GDM1 (cell line): Measurements from ENCODE around the gene TANC1.
A peak's percentile ranks its signal among the peaks of the same experiment; 100 is the strongest.

Experiments
- DNase-seq: peaks from one replicate; lab custom pipeline; 2025; lab: John Stamatoyannopoulos, UW

The TANC1 gene

GRCh38 chr2:159118115-159118858, 149.8 kb downstream of the TANC1 start:
- peak; percentile 74 for DNase-seq

DNA sequence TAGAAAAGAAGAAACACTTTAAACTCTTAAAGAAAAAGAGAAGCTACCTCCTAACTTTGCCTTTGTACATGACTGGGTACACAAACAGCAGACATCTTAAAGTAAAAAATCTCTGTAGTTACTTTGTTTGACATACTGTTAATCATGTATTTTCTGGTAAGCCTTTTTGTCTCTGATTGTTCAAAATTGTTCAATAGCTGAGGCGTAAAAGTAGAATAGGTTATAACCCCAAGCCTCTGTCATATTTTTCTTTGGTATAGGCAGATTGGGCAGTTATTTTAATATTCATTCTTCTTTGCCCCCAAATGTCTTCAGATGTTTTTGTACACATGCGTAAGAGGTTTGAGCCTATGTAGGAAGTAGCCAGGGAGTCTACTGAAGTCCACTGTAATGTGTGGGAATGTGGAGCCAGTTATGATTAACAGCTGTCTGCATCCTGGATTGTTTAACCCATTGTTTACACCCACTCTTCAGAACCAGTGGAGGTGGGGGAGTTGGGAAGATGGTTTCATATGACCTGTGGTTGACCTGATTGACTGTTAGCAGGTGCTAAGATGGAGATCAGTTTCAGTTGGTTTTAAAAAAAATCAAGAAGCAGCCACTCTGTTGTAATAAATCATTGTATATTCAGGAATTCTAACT, 150.5 kb downstream of the TANC1 start:
- no peak for DNase-seq

DNA sequence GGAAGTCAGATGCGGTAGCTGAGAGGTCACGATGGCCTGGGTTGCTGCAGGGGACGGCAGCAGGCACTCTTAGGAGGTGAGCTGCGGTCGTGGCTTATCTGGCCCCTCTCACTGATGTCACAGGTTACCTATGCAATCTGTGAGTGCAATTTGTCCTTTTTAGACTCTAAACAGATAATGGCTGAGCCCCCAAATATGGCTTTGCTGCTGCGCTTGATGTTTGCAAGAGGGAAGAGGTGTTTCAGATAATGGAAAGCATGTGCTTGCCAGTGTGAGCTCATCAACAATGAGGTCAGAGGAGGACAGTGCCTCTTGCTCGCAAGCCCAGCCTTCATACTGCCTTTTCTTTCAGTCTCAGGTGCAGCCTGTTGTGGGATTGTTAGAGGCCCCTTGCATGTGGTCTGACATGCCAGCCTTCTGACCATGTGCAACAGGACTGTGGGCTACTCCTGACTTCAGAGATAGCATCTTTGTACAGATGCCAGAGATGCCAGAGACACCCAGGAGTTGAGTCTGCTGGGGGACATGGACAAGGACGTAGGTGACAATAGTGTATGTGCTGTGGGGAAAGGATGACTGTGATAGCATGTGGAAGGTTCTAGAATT, 151.3 kb downstream of the TANC1 start:
- no peak for DNase-seq

- DNase-seq: no peak
Observed at GRCh38 chr2:159123786-159124185, 155.3 kb downstream of the TANC1 start.

- DNase-seq: no peak
Observed at GRCh38 chr2:159124441-159124911, 156.0 kb downstream of the TANC1 start.

DNA sequence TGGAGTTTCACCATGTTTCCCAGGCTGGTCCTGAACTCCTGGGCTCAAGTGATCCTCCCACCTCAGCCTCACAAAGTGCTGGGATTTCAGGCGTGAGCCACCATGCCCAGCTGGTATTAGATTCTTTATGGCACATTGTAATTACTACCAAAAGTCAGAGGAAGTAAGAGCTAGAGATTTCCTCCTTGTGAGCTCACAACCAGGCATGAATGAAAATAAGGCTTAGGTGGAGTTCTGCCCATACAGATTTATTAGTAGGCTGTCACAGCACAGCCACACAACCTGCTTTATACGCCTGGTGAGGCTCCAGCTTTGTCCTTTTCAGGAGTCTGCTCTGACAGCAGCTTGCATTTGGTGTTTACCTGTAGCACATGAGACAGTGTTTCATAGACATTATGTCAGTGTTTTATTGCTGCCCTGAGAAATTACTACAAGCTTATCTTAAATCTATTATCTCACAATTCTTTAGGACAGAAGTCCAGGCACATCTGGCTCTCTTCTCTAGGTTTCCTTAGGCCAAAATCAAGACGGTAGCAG, 156.6 kb downstream of the TANC1 start:
- no peak for DNase-seq

DNA sequence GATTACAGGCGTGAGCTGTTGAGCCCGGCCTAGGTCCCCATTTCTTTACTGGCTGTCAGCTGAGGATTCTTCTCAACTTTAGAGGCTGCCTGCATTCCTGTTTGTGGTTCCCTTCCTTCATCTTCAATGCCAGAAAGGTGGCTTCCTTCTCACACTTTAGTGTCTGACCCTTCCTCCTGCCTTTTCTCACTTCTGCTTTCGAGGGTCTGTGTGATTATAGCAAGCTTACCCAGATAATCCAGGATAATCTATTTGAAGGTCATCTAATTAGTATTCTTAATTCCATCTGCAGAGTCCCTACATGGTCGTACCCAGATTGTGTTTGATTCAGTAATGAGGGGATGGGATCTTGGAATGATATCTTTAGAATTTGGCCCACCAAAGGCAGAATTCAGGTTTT, 157.4 kb downstream of the TANC1 start:
- DNase-seq: no peak

- no peak for DNase-seq
Observed at GRCh38 chr2:159126432-159127022, 158.1 kb downstream of the TANC1 start.

- DNase-seq: no peak
Observed at GRCh38 chr2:159128191-159128590, 159.8 kb downstream of the TANC1 start.

DNA sequence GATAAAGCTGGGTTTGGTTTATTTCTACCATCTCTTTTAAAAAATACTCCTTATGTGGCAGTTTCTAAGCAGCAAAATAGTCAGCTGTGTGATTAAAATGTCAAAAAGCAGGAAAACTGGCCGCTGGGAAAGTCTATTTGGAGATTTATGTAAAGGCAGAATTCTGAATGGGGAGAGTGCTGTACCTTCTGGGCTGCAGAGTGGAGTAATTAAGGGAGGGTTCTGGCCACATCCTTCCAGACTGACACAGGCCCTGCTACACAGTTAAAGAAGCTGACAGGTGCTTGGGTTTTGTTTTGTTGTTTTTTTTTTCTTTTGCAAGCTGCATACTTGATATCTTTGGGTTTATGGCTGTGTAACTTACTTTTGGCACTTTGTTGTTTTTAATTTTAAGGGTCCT, 160.8 kb downstream of the TANC1 start:
- DNase-seq: no peak

DNA sequence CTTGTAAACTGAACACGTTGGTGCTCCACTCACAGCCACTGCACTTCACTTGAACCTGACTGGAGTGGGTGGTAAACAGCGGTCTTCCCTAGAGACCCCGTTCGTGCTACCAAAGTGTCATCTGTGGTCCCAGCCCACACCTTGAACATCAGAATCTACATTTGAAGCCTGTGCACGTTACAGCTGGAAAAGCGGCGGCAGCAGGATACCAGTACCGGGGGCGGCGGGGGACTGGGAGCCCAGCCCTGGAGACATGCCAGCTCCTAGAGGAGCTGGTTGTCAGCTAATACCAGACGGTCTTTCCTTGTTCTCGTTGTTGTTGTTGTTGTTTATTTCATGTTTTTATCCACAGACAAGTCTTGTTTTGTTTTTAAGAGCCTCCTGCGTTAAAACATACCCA, 161.4 kb downstream of the TANC1 start:
- no peak for DNase-seq

DNA sequence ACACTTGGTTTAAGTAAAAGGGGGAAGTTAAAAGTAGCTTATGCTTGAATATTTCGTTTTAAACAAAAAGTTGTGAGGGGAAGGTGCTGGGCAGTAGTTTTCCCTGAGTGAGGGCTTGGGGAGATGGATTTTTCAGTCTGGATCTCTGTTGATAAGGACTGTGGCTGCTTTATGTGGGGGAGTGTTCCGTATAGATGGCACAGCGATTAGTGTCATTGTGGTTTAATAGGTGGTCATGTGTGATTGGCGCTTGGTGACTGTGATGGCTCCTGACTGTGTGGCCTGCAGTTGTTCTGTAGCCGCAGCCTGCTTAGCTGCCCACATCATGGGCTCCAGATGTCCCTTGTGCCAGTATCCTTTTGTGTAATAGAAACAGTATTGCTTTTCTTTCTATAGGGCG, 161.9 kb downstream of the TANC1 start:
- DNase-seq: peak; percentile 65

DNA sequence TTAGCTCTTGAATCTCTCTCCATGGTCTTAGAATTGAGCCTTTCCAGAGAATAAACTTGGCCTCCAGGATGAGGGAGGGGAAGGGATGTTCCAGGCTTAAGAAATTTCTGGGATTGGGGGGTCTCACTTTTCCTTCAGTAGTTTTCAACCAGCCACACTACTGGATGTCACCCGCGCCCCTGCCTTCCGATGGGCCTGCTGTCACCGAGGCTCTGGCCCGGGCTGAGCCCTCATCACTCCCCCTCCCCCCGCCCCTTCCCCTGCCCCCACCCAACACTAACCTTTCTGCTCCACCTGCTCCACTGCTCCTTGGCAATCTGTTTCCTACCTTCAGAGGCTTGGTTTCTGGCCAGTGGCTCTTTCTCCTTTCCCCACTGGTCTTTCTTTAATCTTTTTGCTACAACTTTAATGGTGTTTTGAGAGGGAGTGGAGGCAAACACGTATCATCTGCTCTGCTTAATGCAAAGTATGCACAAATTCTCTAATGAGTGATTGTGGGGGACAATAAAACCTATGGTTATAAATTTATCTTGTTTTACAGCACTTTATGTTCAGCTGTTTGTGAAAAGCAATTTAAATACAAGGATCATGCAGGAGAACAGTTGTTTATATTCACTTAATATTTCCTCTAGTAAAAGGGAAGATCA, 162.9 kb downstream of the TANC1 start:
- no peak for DNase-seq

DNA sequence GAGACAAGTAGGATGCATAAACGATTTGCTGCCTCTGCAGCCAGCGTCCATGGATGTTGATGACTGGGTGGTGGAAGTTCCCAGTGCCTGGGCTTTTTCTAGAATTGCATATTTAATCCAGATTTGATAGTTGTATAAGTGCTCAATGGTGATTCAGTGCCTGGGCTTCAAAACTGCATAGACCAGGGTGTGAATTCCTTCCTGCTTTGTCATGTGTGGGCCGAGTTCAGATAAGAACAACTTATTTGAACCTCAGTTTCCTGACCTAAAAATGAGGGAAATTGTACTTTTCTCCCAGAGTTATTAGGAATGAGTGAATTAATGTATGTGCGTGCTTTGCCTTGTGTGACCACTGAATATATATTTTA, 163.5 kb downstream of the TANC1 start:
- no peak for DNase-seq

- no peak for DNase-seq
Observed at GRCh38 chr2:159133797-159134196, 165.4 kb downstream of the TANC1 start.

DNA sequence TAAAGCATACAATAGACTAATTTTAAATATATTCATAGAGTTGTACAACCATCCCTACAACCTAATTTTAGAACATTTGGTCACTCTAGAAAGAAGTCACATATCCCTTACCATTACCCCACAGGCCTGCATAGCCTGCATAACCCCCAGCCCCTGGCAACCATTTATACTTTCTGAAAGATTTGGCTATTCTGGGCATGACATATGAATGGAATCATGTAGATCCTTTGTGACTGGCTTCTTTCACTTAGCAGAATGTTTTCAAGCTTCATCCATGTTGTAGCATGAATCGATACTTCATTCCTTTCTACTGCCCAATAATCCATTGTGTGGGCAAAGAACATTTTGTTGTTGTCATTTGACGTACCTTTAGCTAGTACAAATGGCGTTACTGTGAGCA, 166.5 kb downstream of the TANC1 start:
- no peak for DNase-seq

DNA sequence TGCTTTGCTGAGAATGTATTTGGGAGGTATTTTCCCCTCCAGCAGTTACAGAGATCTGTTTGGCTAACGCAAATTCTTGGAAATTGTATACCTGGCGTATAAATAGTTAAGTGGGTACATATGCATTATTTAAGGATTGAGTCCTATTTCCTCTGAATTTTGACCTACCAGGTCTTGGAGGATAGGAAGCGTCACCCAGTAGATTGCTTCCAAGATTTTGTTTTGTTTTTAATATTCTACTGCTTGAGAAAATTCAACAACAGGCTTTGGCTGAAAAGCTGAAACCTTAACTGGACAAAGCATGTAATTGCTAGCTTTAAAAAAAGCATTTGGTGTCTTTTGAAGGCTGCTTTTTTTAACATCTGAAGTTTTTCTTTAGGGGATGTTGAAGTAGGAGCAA, 168.0 kb downstream of the TANC1 start:
- DNase-seq: no peak

- no peak for DNase-seq
Observed at GRCh38 chr2:159137511-159138241, 169.2 kb downstream of the TANC1 start.

DNA sequence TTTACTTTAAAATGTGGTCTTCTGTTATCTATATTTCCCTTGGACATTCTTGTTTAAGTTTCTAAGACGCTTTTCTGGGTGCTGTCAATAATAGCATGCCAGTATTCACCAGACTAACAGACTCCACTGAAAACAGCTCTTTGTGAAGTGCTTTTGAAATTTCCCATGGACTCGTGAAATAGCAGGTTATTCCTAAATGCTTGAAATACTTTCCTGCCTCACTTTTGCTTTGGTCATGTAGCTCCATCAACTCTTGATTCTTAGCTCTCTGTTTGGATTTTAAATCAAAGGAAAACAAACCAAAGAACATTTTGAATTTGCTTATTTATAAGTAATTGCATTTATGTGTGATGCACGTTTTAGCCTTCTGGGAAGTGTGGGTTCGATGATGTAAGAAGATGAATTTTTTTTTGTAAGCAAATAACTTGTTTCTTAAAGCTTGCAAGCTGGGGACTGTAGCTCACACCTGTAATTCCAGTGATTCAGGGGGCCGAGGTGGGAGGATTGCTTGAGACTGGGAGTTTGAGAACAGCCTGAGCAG, 170.3 kb downstream of the TANC1 start:
- no peak for DNase-seq

- no peak for DNase-seq
Observed at GRCh38 chr2:159139216-159139933, 170.9 kb downstream of the TANC1 start.
